Calu3 (cell line): Measurements from ENCODE around the gene SP1. TPM values are rescaled to one million over a fixed set of nuclear protein-coding genes. Genes with fewer than 3 reads are reported as not detected.
"Not testable (repeated sequence)": the region's sequence is repeated elsewhere in the genome, so short reads cannot be mapped to it uniquely, and the experiment has no call there.

Source experiments
- BruUV-seq: library from RNA; stranded (reverse); fragments of 400-500 nt; replicated peaks from 2 replicates; lab custom pipeline; 2021; lab: Mats Ljungman, UMichigan
- CTCF ChIA-PET: fragments of 300-600 bp; sonication (Branson Sonifier 250); formaldehyde crosslinking; loops from one replicate; lab custom pipeline; 2022; ENCODE audit warnings: antibody characterized with exemption; lab: Charles Lee
- DNase-seq: peaks from one replicate; pipeline ENCODE4 v3.0.0; 2022
- H3K27ac Mint-ChIP-seq: one replicate; pipeline ENCODE4 v1.8.0; 2022; ENCODE audit warnings: mixed read lengths; ENCODE audit not compliant: unreplicated experiment
- H3K27me3 Mint-ChIP-seq: one replicate; pipeline ENCODE4 v1.8.0; 2022; ENCODE audit warnings: mixed read lengths; ENCODE audit not compliant: unreplicated experiment
- H3K36me3 Mint-ChIP-seq: one replicate; pipeline ENCODE4 v1.8.0; 2022; ENCODE audit warnings: mild to moderate bottlenecking, moderate library complexity, mixed read lengths; ENCODE audit not compliant: insufficient read depth, unreplicated experiment
- H3K4me1 Mint-ChIP-seq: one replicate; pipeline ENCODE4 v1.8.0; 2022; ENCODE audit warnings: mild to moderate bottlenecking, low read depth, mixed read lengths; ENCODE audit not compliant: unreplicated experiment
- H3K4me3 Mint-ChIP-seq: one replicate; pipeline ENCODE4 v1.8.0; 2022; ENCODE audit warnings: mild to moderate bottlenecking, low read depth, moderate library complexity, mixed read lengths; ENCODE audit not compliant: unreplicated experiment
- H3K9me3 Mint-ChIP-seq: one replicate; pipeline ENCODE4 v1.8.0; 2022; ENCODE audit warnings: low read depth, mixed read lengths; ENCODE audit not compliant: unreplicated experiment
- intact Hi-C: fragments of 100-400 bp; cut with micrococcal nuclease; formaldehyde crosslinking; loops from one replicate; pipeline ENCODE4 v1.10.0; 2022; ENCODE audit not compliant: unreplicated experiment
- total RNA-seq: library from RNA; stranded (reverse); gene quantifications from 2 replicates; pipeline ENCODE4 v1.2.3, GENCODE V29; 2022
- TF ChIP-seq, protein P1 (sequence below): fragments of 200-600 bp; IDR thresholded peaks from one replicate; pipeline ENCODE4 v1.8.0; 2022; ENCODE audit warnings: antibody characterized with exemption; ENCODE audit not compliant: unreplicated experiment

SP1 gene
- total RNA-seq, 1 experiment from 2014 or later, result 58.0 TPM

DNA sequence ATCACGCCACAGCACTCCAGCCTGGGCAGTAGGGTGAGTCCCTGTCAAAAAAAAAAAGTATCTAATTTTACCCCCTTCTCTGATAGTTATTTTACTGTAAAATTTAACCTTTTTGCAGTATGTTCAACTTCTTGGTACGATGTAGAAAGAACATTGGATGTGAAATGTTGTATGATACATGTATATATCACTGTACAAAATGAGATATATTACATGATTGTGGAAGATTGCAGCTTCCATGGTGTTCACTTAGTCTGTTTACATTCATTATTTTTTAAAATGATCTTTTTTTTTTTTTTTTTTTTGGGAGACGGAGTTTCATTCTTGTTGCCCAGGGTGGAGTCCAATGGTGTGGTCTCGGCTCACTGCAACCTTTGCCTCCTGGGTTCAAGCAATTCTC is 9.0 kb downstream of the SP1 start:
- Mint-ChIP-seq H3K9me3 (no peaks in the 10 kb centered on the region), H3K4me1 (peaks cover 17% of the 10 kb centered on the region), H3K36me3 (peaks cover 42% of the 10 kb centered on the region), H3K4me3 (no peak overlapping the region), H3K27me3 (no peaks in the 10 kb centered on the region), H3K27ac (no peak overlapping the region)
- TF ChIP-seq, protein P1, sequence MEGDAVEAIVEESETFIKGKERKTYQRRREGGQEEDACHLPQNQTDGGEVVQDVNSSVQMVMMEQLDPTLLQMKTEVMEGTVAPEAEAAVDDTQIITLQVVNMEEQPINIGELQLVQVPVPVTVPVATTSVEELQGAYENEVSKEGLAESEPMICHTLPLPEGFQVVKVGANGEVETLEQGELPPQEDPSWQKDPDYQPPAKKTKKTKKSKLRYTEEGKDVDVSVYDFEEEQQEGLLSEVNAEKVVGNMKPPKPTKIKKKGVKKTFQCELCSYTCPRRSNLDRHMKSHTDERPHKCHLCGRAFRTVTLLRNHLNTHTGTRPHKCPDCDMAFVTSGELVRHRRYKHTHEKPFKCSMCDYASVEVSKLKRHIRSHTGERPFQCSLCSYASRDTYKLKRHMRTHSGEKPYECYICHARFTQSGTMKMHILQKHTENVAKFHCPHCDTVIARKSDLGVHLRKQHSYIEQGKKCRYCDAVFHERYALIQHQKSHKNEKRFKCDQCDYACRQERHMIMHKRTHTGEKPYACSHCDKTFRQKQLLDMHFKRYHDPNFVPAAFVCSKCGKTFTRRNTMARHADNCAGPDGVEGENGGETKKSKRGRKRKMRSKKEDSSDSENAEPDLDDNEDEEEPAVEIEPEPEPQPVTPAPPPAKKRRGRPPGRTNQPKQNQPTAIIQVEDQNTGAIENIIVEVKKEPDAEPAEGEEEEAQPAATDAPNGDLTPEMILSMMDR, result no peak
- no TSS peak for BruUV-seq
- DNase-seq, result no peak
- intact Hi-C loops, result no loop called here
- CTCF ChIA-PET, result no interaction called here

GRCh38 chr12:53389702-53390101 is 9.7 kb downstream of the SP1 start:
- no peaks in the 10 kb centered on the region for H3K27me3 Mint-ChIP-seq
- intact Hi-C loops, result no loop called here
- no TSS peak for BruUV-seq
- H3K4me1 Mint-ChIP-seq, result peaks cover 17% of the 10 kb centered on the region
- H3K4me3 Mint-ChIP-seq, result no peak overlapping the region
- H3K9me3 Mint-ChIP-seq, result no peaks in the 10 kb centered on the region
- H3K36me3 Mint-ChIP-seq, result peaks cover 34% of the 10 kb centered on the region
- no peak overlapping the region for H3K27ac Mint-ChIP-seq
- CTCF ChIA-PET, result no interaction called here
- no peak for DNase-seq
- TF ChIP-seq, protein P1, result no peak

- no peaks in the 10 kb centered on the region for H3K9me3 Mint-ChIP-seq
- H3K4me1 Mint-ChIP-seq, result peaks cover 8% of the 10 kb centered on the region
- no peak for DNase-seq
- intact Hi-C loops, result no loop called here
- H3K36me3 Mint-ChIP-seq, result peaks cover 22% of the 10 kb centered on the region
- no peaks in the 10 kb centered on the region for H3K27me3 Mint-ChIP-seq
- H3K27ac Mint-ChIP-seq, result no peak overlapping the region
- H3K4me3 Mint-ChIP-seq, result no peak overlapping the region
- CTCF ChIA-PET, result interaction anchor here (0.6 kb wide), 1 partner anchor 46 kb away, joined by 3 read pairs; no protein-coding TSS in a partner anchor
- TF ChIP-seq, protein P1, result no peak
- no TSS peak for BruUV-seq
These were observed 11.7 kb downstream of the SP1 start for GRCh38 chr12:53391724-53392123.

DNA sequence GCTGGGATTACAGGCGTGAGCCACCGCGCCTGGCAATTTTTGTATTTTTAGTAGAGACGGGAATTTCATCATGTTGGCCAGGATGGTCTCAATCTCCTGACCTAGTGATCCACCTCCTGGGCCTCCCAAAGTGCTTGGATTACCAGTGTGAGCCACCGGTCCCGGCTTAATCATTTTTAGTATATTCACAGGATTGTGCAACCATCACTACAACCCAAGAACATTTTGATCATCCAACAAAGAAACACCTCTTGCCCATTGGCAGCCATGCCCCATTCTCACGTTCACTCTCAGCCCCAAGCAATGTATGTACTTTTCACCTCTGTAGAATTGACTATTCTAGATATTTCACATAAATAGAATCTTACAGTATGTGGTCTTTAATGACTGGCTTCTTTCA is 19.9 kb downstream of the SP1 start:
- CTCF ChIA-PET, result no interaction called here
- Mint-ChIP-seq H3K9me3 (no peaks in the 10 kb centered on the region), H3K4me1 (no peaks in the 10 kb centered on the region), H3K27ac (no peak overlapping the region), H3K36me3 (peaks cover 21% of the 10 kb centered on the region), H3K4me3 (no peak overlapping the region), H3K27me3 (no peaks in the 10 kb centered on the region)
- intact Hi-C loops, result no loop called here
- no peak for DNase-seq
- no TSS peak for BruUV-seq
- TF ChIP-seq, protein P1, result no peak

DNA sequence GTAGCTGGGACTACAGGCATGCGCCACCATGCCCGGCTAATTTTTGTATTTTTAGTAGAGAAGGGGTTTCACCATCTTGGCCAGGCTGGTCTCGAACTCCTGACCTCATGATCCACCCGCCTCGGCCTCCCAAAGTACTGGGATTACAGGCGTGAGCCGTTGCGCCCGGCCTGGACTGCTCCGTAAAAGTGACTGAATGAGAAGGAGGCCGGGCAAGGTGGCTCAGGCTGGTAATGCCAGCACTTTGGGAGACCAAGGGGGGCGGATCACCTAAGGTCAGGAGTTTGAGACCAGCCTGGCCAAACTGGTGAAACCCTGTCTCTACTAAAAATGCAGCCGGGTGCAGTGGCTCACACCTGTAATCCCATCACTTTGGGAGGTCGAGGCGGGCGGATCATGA is 22.4 kb downstream of the SP1 start:
- intact Hi-C loops, H3K27me3 Mint-ChIP-seq, H3K4me1 Mint-ChIP-seq, H3K27ac Mint-ChIP-seq, CTCF ChIA-PET, BruUV-seq, DNase-seq, H3K9me3 Mint-ChIP-seq, H3K4me3 Mint-ChIP-seq: not testable (repeated sequence)
- peaks cover 28% of the 10 kb centered on the region for H3K36me3 Mint-ChIP-seq
